ENCODE data around the gene PHLPP2.
A peak's percentile ranks its signal among the peaks of the same experiment; 100 is the strongest.

Gene PHLPP2

DNA sequence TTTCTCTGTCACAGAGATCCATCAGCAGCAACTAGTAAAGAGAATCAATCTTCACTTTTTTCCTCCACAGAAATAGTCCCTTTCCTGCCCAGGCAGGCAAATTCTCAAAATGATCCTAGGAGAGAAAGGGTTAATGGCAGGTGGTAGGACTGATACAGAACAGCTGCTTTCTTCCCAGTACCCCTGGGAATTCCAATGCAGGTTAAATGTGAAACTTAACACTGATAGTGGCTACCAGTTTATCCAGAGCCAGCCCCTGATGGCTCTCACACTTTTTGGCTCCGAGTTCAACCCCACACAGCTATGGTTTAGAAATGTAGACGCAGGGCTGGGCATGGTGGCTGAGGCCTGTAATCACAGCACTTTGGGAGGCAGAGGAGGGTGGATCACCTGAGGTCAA lies 76.3 kb downstream of the PHLPP2 start:
- H3K9ac ChIP-seq (ENCODE audit: low read depth, low read length, poor library complexity, severe bottlenecking) = no peak overlapping the region
- no peaks in the 10 kb centered on the region for H4K20me1 ChIP-seq (ENCODE audit: insufficient read depth, low read length, poor library complexity, severe bottlenecking)
- no peaks in the 10 kb centered on the region for H3K9me2 ChIP-seq (replicated peaks; ENCODE audit: low read depth, low read length)
- no peak overlapping the region for H2AFZ ChIP-seq (ENCODE audit: low read length)
- no peaks in the 10 kb centered on the region for H3K27me3 ChIP-seq (ENCODE audit: insufficient read depth, low read length, poor library complexity, severe bottlenecking)
- no peak overlapping the region for H3K4me3 ChIP-seq (ENCODE audit: low read length, poor library complexity, severe bottlenecking)
- H3K4me2 ChIP-seq (ENCODE audit: low read depth, low read length, poor library complexity, severe bottlenecking) = no peak overlapping the region
- peaks cover 19% of the 10 kb centered on the region; the same call in 1 of the 2 replicates for H3K36me3 ChIP-seq (ENCODE audit: insufficient read depth, low read length)
- no peaks in the 10 kb centered on the region for H3K4me1 ChIP-seq (ENCODE audit: insufficient read depth, low read length, poor library complexity, severe bottlenecking)
- H3K9me3 ChIP-seq (ENCODE audit: insufficient read depth, low read depth, low read length) = no peaks in the 10 kb centered on the region
- no peaks in the 10 kb centered on the region for H3K79me2 ChIP-seq (ENCODE audit: insufficient read depth, low read length)
- H3F3A ChIP-seq (ENCODE audit: low read depth) = no peaks in the 10 kb centered on the region
- TF ChIP-seq EZH2phosphoT487 (IDR thresholded peaks at IDR 0.05; ENCODE audit: borderline replicate concordance) = no peak
- TF ChIP-seq, protein P1, sequence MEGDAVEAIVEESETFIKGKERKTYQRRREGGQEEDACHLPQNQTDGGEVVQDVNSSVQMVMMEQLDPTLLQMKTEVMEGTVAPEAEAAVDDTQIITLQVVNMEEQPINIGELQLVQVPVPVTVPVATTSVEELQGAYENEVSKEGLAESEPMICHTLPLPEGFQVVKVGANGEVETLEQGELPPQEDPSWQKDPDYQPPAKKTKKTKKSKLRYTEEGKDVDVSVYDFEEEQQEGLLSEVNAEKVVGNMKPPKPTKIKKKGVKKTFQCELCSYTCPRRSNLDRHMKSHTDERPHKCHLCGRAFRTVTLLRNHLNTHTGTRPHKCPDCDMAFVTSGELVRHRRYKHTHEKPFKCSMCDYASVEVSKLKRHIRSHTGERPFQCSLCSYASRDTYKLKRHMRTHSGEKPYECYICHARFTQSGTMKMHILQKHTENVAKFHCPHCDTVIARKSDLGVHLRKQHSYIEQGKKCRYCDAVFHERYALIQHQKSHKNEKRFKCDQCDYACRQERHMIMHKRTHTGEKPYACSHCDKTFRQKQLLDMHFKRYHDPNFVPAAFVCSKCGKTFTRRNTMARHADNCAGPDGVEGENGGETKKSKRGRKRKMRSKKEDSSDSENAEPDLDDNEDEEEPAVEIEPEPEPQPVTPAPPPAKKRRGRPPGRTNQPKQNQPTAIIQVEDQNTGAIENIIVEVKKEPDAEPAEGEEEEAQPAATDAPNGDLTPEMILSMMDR (conservative IDR thresholded peaks at IDR 0.05; ENCODE audit: low read length) = no peak

DNA sequence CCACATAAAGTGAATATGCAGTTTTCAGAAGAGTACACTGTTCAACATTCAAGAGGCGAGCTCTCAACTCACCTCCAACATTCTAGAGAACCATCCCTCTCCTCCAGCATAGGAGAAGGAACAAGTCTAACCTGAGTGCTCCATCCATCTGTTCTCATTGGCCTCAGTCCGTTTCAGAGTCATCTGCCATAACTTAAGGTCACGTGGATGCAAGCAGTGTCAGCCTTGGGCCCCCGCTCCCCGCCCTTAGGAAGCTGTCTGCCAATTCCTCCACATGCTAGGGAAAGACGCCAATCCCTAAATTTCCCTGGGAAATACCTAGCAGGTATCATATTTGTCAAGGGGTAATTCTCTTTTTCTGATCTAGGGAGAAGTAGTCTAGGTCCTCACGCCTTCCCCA lies 77.1 kb downstream of the PHLPP2 start:
- H3K79me2 ChIP-seq (ENCODE audit: insufficient read depth, low read length) = no peaks in the 10 kb centered on the region
- H2AFZ ChIP-seq (ENCODE audit: low read length) = no peak overlapping the region
- H3K36me3 ChIP-seq (ENCODE audit: insufficient read depth, low read length) = peaks cover 13% of the 10 kb centered on the region; the same call in 1 of the 2 replicates
- no peaks in the 10 kb centered on the region for H3F3A ChIP-seq (ENCODE audit: low read depth)
- H4K20me1 ChIP-seq (ENCODE audit: insufficient read depth, low read length, poor library complexity, severe bottlenecking) = no peaks in the 10 kb centered on the region
- H3K4me1 ChIP-seq (ENCODE audit: insufficient read depth, low read length, poor library complexity, severe bottlenecking) = no peaks in the 10 kb centered on the region
- no peaks in the 10 kb centered on the region for H3K27me3 ChIP-seq (ENCODE audit: insufficient read depth, low read length, poor library complexity, severe bottlenecking)
- H3K9me2 ChIP-seq (replicated peaks; ENCODE audit: low read depth, low read length) = no peaks in the 10 kb centered on the region
- no peak for TF ChIP-seq EZH2phosphoT487 (IDR thresholded peaks at IDR 0.05; ENCODE audit: borderline replicate concordance)
- TF ChIP-seq, protein P1 (conservative IDR thresholded peaks at IDR 0.05; ENCODE audit: low read length) = no peak
- H3K4me3 ChIP-seq (ENCODE audit: low read length, poor library complexity, severe bottlenecking) = no peak overlapping the region
- H3K4me2 ChIP-seq (ENCODE audit: low read depth, low read length, poor library complexity, severe bottlenecking) = no peak overlapping the region
- H3K9me3 ChIP-seq (ENCODE audit: insufficient read depth, low read depth, low read length) = no peaks in the 10 kb centered on the region
- H3K9ac ChIP-seq (ENCODE audit: low read depth, low read length, poor library complexity, severe bottlenecking) = no peak overlapping the region

DNA sequence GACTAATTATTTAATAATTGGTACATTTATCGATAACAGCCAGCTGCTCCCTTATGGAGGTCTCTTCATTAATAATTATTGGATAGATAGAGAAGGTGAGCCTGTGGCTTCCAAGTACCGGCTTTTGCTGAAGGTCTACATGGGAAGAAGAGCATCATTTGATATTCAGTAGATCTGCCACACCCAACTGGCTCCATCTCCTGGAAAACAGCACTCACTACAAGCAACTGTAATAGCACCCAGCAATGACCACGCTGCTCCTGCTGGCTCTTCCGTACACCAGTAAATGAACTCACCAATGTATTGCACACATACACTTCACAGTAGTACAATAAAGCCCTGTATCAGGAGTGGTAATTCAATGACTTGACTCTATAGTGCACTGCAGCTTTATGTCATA lies 79.1 kb downstream of the PHLPP2 start:
- TF ChIP-seq EZH2phosphoT487 (IDR thresholded peaks at IDR 0.05; ENCODE audit: borderline replicate concordance) = no peak
- TF ChIP-seq, protein P1 (conservative IDR thresholded peaks at IDR 0.05; ENCODE audit: low read length) = peak; percentile 73
- Histone ChIP-seq H4K20me1 (ENCODE audit: insufficient read depth, low read length, poor library complexity, severe bottlenecking) (no peaks in the 10 kb centered on the region), H3K9me2 (replicated peaks; ENCODE audit: low read depth, low read length) (no peaks in the 10 kb centered on the region), H3F3A (ENCODE audit: low read depth) (no peaks in the 10 kb centered on the region), H3K27me3 (ENCODE audit: insufficient read depth, low read length, poor library complexity, severe bottlenecking) (no peaks in the 10 kb centered on the region), H3K4me3 (ENCODE audit: low read length, poor library complexity, severe bottlenecking) (no peak overlapping the region), H3K79me2 (ENCODE audit: insufficient read depth, low read length) (no peaks in the 10 kb centered on the region), H3K36me3 (ENCODE audit: insufficient read depth, low read length) (peaks cover 11% of the 10 kb centered on the region; the same call in 1 of the 2 replicates), H3K4me1 (ENCODE audit: insufficient read depth, low read length, poor library complexity, severe bottlenecking) (no peaks in the 10 kb centered on the region), H3K9ac (ENCODE audit: low read depth, low read length, poor library complexity, severe bottlenecking) (no peak overlapping the region), H3K4me2 (ENCODE audit: low read depth, low read length, poor library complexity, severe bottlenecking) (no peak overlapping the region), H3K9me3 (ENCODE audit: insufficient read depth, low read depth, low read length) (no peaks in the 10 kb centered on the region), H2AFZ (ENCODE audit: low read length) (no peak overlapping the region)
